Measurements from ENCODE around the gene KRT83.

The KRT83 gene

GRCh38 chr12:52285172-52285745 lies 35.9 kb downstream of the KRT83 start:
- no peak for DNase-seq

GRCh38 chr12:52284562-52285171 lies 36.5 kb downstream of the KRT83 start:
- DNase-seq: no peak

- DNase-seq: no peak
Observed at GRCh38 chr12:52280796-52281560, 40.2 kb downstream of the KRT83 start.

GRCh38 chr12:52280319-52280795 lies 40.8 kb downstream of the KRT83 start:
- no peak for DNase-seq

GRCh38 chr12:52279422-52280318 lies 41.5 kb downstream of the KRT83 start:
- no peak for DNase-seq

GRCh38 chr12:52278575-52279421 lies 42.4 kb downstream of the KRT83 start:
- DNase-seq: peak in 1 of 2 experiments; percentile 25

DNA sequence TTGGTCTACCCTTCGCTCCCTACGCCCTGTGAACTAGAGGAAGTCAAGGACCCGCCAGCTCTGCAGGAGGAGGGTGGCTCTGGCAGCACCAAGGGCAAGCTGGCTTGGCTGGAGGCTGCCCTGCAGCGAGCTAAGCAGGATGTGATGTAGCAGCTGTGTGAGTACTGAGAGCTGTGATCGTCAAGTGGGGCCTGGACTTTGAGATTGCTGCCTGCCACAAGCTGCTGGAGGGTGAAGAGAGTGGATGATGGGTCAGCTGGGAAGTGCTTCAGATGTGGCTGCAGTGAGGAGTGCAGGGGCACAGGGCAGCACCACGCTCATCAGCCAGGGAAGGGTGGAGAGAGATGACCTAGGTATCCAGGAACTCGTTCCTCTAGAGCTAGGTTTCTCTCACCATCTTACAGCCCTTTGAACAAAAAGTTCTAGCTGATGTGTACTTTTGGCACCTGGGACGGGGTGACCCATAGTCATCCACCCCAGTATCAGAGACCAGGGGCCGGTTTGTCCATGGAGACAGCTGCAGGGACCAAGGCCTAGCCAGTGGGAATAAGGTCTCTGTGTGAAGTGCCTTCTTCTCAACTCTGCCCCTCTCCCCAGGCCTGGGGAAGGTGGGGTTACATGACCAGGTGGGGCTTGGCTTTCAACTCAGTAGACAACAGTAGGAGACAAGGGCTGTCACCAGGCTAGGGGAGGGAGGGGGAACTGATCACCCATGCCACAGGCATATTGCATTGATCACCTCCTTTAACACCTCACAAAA lies 43.5 kb downstream of the KRT83 start:
- DNase-seq: no peak

DNA sequence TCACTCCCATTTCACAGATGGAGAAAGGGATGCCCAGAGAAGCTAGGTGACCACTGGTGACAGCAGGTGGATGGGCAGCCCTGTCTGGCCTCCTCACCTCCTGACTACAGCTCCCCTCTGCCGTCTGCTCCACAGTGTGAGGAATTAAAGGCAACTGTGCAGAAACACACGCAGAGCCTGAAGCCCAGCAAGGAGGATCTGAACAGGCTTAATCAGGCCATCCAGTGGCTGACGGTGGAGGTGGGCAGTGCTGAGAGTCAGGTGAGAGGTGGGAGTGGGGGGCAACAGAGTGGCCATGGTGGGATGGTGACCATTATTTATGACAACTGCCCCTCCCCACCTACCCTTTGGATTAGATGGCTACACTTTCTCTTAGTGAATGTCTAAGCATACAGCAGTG lies 45.5 kb downstream of the KRT83 start:
- no peak for DNase-seq

DNA sequence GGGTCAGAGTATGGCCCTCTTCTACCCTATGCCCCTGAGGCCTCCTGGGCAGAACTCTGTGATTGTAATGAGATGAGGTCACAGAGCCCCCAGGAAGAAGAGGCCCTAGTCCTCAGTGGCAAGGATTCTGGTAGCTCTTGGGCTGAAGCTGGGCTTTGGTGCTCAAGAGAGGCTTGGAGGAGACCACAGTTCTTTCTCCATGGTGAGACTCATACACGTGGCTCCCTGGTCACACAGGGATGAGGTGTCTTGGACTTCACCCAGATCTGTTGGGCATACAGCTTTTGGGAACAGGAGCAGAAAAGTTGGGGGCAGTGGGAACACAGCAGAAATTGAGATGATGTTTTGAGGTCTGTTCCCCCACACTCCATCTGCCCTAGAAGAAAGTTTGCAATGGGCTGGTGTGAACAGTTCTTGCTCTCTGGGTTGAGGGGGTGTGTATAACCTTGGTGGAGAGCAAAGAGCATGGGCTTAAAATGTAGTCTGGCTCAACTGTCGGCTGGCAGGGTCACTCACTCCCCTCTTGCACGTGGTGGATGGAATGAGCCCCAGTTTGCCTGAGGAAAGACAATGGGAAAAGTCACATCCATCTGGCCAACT lies 46.6 kb downstream of the KRT83 start, which contains the start of gene KRT86:
Gene KRT86 (plus strand): TSS at position 125 of the 600 bp plus-strand sequence. CDS start 27,272 bp downstream, outside the sequence.
- DNase-seq: no peak

DNA sequence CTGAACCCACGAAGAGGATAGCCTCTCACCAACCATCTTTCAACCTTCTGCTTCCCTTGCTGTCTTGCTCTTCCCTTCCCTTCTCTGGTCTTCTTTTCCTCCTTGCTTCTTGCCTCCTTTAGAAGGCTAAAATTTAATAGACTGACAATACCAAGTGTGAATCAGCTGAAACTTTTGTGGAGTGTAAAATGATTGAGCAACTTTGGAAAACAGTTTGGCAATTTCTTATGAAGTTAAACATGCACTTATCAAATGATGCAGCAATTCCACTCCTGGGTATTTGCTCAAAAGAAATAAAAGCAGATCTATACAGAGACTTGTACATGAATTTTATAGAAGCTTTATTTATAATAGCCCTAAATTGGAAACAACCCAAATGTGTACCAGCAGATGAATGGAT lies 50.0 kb downstream of the KRT83 start:
- DNase-seq: no peak

DNA sequence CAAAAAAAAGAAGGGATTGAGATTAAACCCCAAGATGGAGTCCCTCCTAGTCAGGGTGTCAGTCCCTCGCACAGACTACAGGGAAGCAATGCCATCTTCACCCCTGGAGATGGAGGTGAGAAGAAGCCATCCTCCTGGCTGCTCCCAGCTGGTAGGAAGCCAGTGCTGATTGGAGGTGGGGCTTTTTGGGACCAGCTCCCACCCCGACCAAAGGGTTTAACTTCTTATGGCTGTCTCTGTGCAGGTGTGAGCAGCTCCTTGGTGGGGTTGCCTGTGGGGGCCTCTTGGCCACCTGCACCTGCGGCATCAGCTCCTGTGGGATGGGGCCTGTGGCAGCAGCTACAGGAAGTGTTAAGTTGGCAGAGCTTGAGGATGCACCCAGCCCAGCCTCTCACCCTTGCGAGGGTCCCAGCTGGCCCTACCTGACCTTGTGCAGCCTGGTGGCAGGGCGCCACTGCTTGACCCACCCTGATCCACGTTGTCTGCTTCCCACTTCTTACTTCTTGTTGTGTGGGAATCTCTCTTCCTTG lies 50.6 kb downstream of the KRT83 start:
- DNase-seq: no peak

GRCh38 chr12:52268212-52268611 lies 53.0 kb downstream of the KRT83 start:
- DNase-seq: no peak

DNA sequence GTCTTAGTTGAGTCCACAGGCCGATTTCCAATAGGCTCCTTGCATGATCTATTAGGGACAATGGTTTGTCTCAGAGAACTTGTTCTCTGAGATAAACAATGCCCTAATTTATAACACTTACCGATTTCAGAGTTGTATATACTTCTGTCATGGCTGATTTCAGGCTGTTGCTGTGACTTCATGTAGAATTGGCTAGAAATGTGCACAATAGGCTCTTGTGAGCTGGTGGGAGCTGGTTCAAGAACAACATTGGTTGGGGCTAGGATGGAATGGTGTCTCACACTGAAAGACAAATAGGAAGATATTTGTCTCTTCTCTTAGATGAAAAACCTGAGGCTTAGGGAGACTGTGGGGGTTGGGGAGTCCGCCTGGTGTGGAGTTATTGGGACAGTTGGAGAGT lies 53.5 kb downstream of the KRT83 start:
- DNase-seq: no peak

DNA sequence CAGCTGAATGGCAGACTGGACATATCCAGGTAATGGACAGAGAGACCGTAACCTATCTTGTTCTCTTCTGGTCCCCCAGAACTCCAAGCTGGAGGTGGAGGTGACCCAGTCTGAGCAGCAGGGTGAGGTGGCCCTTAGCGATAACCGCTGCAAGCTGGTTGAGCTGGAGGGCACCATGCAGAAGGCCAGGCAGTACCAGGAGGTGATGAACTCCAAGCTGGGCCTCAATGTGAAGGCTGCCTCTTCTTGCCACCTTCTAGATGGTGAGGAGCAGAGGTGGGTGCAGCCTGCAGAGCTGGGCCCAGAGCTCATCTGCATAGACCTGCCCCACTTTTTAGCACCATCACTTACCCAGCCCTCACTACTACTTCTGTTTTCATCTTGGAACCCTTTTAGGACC lies 53.9 kb downstream of the KRT83 start:
- DNase-seq: no peak

DNA sequence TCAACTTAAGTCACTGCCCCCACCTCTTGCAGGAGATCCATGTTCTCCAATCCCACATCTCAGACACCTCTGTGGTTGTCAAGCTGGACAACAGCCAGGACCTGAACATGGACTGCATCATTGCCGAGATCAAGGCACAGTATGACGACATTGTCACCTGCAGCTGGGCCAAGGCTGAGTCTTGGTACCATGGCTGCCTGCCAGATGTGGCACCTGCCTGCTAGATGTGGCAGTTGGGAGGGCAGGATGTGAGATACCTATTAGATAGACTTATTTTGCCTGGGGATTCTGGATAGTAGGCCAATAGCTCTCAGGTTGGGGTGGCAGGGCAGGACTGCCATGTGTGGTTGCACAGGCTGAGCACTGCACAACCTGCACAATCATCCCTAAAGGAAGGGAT lies 54.7 kb downstream of the KRT83 start:
- no peak for DNase-seq

- DNase-seq: no peak
Observed at GRCh38 chr12:52264435-52264825, 56.8 kb downstream of the KRT83 start.

Data from cerebellar nuclear complex (tissue), 1 donor.